ENCODE results near the gene HSF2BP. TPM values are rescaled to one million over a fixed set of nuclear protein-coding genes. Genes with fewer than 3 reads are reported as not detected.
A peak's percentile ranks its signal among the peaks of the same experiment; 100 is the strongest.
"Not testable (repeated sequence)": the region's sequence is repeated elsewhere in the genome, so short reads cannot be mapped to it uniquely, and the experiment has no call there.

HSF2BP gene
- total and polyA plus RNA-seq, 9 donors: 0.58 to 2.9 (median 1.5) TPM

DNA sequence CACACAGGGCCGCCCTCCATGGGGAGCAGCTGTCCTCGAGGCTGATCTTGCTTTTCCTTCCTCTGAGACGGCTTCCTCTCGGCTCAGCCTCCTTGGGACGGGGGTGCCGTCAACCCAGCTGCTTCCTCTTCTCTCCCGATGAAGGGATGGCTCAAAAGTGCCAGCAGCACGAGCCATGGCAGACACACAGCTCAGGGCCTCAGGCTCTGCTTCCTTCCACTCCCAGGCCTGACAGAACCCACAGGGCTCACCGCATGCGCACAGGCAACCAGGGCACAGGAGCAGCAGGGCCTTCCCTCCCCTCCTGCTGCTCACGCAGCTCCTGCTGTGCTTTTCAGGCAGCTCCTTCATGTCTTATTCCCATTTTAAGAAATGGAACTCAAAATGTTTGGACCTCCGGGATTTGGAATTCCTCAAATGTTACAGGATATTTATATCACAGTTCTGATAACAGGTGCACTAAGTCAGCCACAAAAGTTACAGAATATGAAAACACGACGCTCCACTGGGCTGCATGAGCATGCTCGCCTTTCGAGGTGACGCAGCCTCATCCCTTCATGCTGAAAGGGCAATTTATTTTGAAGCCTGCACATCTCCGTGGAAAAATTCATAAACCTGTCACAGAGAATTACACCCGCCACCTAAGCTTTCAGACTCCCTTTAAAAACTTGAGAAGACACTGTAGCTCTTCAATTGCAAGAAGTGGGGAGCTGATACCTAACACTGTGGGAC lies 84.4 kb downstream of the HSF2BP start:
- intact Hi-C loops (cut with DNase I): no loop called here
- peak; percentile 44 to 68 (median 54) for DNase-seq
- TF ChIP-seq POLR2A (IDR thresholded peaks at IDR 0.05) (no peak), EP300 (IDR thresholded peaks at IDR 0.05) (no peak)
- TF ChIP-seq, protein P1, sequence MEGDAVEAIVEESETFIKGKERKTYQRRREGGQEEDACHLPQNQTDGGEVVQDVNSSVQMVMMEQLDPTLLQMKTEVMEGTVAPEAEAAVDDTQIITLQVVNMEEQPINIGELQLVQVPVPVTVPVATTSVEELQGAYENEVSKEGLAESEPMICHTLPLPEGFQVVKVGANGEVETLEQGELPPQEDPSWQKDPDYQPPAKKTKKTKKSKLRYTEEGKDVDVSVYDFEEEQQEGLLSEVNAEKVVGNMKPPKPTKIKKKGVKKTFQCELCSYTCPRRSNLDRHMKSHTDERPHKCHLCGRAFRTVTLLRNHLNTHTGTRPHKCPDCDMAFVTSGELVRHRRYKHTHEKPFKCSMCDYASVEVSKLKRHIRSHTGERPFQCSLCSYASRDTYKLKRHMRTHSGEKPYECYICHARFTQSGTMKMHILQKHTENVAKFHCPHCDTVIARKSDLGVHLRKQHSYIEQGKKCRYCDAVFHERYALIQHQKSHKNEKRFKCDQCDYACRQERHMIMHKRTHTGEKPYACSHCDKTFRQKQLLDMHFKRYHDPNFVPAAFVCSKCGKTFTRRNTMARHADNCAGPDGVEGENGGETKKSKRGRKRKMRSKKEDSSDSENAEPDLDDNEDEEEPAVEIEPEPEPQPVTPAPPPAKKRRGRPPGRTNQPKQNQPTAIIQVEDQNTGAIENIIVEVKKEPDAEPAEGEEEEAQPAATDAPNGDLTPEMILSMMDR (IDR thresholded peaks at IDR 0.05): no peak

DNA sequence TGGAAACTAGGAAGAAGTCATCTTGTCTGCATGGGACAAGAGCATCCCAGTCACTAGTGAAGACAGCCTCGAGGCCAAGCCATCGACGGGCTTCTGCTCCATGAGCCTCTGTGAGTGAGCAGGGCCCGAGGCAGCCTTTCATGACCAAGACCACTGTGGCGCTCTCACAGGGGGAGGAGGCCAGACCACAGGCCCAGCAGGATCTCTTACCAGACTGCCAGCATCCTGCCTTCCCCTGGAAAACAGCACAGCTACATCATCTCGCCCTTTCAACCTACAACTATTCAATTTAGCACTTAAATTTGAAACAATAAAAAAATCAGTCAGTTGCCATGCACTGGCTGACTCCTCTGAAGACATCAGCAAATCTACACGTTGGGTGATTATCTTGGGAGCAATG lies 85.4 kb downstream of the HSF2BP start:
- no peaks in the 10 kb centered on the region for H3K4me1 ChIP-seq (ENCODE audit: insufficient read depth)
- H3K36me3 ChIP-seq: no peaks in the 10 kb centered on the region
- intact Hi-C loops (cut with DNase I): no loop called here
- DNase-seq: no peak
- no peaks in the 10 kb centered on the region for H3K9me3 ChIP-seq
- TF ChIP-seq POLR2A (IDR thresholded peaks at IDR 0.05): no peak
- TF ChIP-seq, protein P1 (IDR thresholded peaks at IDR 0.05): no peak
- TF ChIP-seq EP300 (IDR thresholded peaks at IDR 0.05): no peak
- no peak overlapping the region for H3K27ac ChIP-seq
- no peak overlapping the region for H3K4me3 ChIP-seq
- 94 to 97% (median 95%) methylated on average over 7 of the region's 7 CpGs for WGBS, 3 donors
- no peaks in the 10 kb centered on the region for H3K27me3 ChIP-seq

More for the DNA sequence above, 84.4 kb downstream of the HSF2BP start:
- Histone ChIP-seq H3K27me3 (no peaks in the 10 kb centered on the region), H3K4me1 (ENCODE audit: insufficient read depth) (no peaks in the 10 kb centered on the region), H3K9me3 (no peaks in the 10 kb centered on the region), H3K27ac (peak overlapping the region; percentile 28 to 57), H3K36me3 (no peaks in the 10 kb centered on the region), H3K4me3 (no peak overlapping the region)
- WGBS, 3 donors: 50 to 54% (median 53%) methylated on average over 19 of the region's 19 CpGs

DNA sequence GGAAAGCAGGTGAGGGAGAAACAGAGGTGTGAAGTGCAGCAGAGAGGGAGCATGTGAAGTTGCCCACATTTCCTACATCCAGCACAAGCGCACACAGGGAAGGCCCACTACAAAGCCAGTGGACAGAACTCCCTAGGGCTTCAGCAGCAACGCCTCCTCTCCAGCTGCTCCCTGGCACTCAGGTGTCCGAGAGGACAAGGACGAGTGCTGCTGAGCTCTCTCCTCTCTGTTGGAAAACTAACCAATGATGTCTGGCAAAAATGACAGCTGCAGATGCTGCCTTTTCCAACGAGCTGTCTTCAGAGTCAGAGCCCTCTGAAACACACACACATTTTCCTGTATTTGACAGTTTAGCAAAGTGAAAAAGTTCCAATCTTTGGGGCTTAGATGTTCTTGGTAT lies 86.8 kb downstream of the HSF2BP start:
- DNase-seq: no peak
- 81 to 89% (median 81%) methylated on average over 5 of the region's 5 CpGs for WGBS, 3 donors

DNA sequence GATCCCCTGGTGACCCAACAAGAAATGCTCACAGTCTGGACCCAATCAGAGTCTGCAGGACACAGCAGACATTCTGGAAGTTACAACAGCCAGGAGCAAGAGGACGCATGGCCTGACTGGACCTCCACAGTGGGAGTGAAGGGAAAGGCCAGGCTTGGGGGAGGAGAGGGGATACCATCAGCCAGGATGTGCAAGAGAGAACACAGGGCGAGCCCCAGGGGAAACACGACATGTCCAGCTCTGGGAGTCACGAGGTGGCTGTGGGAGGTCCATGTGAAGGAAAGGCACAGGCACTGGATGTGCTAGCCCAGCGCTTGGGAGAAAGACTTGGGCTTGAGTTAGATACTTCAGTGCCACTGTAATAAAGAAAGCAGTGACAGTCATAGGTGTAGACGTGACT lies 87.3 kb downstream of the HSF2BP start:
- H3K27me3 ChIP-seq: no peaks in the 10 kb centered on the region
- no peak for DNase-seq
- intact Hi-C loops (cut with DNase I): no loop called here
- 85 to 90% (median 90%) methylated on average over 6 of the region's 6 CpGs for WGBS, 3 donors
- no peaks in the 10 kb centered on the region for H3K9me3 ChIP-seq
- H3K4me1 ChIP-seq (ENCODE audit: insufficient read depth): no peaks in the 10 kb centered on the region
- no peak for TF ChIP-seq POLR2A (IDR thresholded peaks at IDR 0.05)
- TF ChIP-seq, protein P1 (IDR thresholded peaks at IDR 0.05): no peak
- TF ChIP-seq EP300 (IDR thresholded peaks at IDR 0.05): no peak
- H3K27ac ChIP-seq: no peak overlapping the region
- H3K4me3 ChIP-seq: no peak overlapping the region
- no peaks in the 10 kb centered on the region for H3K36me3 ChIP-seq

More for the DNA sequence above, 86.8 kb downstream of the HSF2BP start:
- Histone ChIP-seq H3K4me3 (no peak overlapping the region), H3K27me3 (no peaks in the 10 kb centered on the region), H3K36me3 (no peaks in the 10 kb centered on the region), H3K4me1 (ENCODE audit: insufficient read depth) (no peaks in the 10 kb centered on the region), H3K27ac (no peak overlapping the region), H3K9me3 (no peaks in the 10 kb centered on the region)
- TF ChIP-seq, protein P1 (IDR thresholded peaks at IDR 0.05): no peak
- TF ChIP-seq EP300 (IDR thresholded peaks at IDR 0.05): no peak
- TF ChIP-seq POLR2A (IDR thresholded peaks at IDR 0.05): no peak
- intact Hi-C loops (cut with DNase I): no loop called here

DNA sequence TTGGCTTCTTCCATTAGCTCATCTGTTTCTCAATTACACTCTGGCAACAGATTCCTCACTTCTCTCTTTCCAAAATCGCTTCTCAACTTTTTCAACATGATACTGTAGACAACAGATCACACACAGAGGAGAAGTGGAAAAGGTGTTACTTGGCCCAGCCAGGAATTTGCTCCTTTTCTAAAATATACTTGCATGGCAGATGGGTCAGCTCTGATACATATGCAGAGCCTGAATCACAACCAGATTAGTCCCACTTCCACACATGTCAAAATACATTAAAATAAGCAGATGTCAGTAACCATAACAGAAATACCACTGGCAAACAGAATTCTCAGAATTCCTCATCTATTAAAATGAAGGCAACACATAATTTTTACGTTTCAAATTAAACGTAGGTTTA lies 89.1 kb downstream of the HSF2BP start:
- WGBS, 3 donors: no CpG with 5 or more reads among the region's 3 CpGs
- H3K36me3 ChIP-seq; DNase-seq; H3K4me3 ChIP-seq; intact Hi-C loops (cut with DNase I); H3K27ac ChIP-seq; H3K9me3 ChIP-seq; H3K27me3 ChIP-seq; H3K4me1 ChIP-seq (ENCODE audit: insufficient read depth): not testable (repeated sequence)

DNA sequence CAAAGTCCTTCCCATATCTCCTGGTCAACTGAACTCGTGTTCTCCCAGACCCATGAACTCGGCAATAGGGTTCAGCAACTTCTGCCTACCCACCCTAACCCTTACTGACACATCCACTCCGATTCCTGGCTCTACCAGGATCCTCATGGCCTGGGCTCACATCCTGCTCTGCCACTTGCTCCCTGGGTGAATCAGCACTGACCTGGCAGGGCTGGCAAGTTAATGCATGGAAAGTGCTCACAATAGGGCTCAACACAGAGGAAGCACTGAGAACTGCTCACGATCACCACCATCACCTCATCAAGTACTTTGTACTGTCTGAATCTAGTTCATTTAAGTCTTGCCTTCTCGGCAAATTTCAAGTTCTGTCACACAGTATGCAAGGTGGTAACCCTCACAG lies 96.8 kb downstream of the HSF2BP start:
- intact Hi-C loops (cut with DNase I); H3K9me3 ChIP-seq; H3K4me3 ChIP-seq; DNase-seq; H3K4me1 ChIP-seq (ENCODE audit: insufficient read depth); H3K27me3 ChIP-seq; H3K36me3 ChIP-seq; H3K27ac ChIP-seq: not testable (repeated sequence)
- WGBS, 3 donors: no CpG with 5 or more reads among the region's 5 CpGs

DNA sequence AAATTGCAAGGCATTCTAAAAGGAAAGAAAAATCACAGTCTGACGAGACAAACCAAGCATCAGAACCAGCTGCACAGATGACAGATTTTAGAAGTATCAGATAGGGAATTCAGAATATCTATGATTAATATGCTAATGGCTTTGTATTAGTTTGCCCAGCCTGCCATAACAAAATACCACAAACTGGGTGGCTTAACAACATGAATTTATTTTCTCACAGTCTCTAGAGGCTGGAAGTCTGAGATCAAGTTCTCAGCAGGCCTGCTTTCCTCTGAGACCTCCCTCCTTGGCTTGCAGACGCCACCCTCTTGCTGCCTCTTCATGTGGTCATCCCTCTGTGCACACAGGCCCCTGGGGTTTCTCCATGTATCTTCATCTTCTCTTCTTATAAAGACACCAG lies 118.7 kb downstream of the HSF2BP start:
- H3K36me3 ChIP-seq; H3K27ac ChIP-seq; H3K4me3 ChIP-seq; H3K27me3 ChIP-seq; H3K9me3 ChIP-seq; intact Hi-C loops (cut with DNase I); H3K4me1 ChIP-seq (ENCODE audit: insufficient read depth); DNase-seq: not testable (repeated sequence)
- no CpG with 5 or more reads among the region's 2 CpGs for WGBS, 3 donors
